IPS-NIHi7 (cell line): ENCODE data around the gene HTRA2.

ENCODE experiments used
- DNase-seq: peaks from one replicate; pipeline ENCODE4 v3.0.0; 2012; ENCODE audit warnings: mixed read lengths; ENCODE audit errors: extremely low spot score

Gene HTRA2

DNA sequence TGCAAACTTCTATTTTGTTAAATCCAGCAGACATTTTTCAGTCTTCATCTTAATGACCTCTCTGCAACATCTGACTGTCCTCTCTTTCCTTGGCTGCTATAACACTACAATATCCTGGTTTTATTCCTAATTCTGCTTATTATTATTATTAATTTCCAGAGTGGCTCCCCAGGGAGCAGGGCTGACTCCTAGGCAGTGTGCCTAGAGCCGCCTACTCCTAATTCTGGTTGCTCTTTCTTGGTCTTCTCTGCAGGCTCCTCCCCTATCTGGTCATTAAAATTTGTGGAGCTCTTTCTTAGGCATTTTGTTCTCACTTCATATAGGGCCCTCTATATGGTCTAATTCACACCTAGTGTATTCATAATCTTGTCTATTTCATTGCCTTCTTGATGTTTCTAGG is 13.2 kb downstream of the HTRA2 start:
- DNase-seq = no peak

DNA sequence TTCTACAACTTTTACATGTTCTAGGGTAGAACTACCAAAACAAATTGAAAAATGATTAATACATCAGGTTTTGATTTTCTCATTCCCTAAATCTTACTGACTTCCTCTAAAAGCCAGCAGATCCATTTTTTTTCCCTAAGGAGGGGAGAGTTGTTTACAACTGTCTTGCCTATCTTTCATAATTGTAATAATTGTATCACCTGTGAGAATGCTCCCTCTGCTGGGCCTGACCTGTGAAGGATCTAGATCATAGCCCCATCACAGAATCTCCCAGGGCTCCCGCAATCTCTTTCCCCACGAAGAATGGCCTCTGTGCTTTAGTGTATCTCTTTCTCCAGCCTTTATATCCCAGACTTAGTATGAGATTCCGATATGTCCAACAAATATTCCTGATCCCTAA is 14.9 kb downstream of the HTRA2 start:
- no peak for DNase-seq

DNA sequence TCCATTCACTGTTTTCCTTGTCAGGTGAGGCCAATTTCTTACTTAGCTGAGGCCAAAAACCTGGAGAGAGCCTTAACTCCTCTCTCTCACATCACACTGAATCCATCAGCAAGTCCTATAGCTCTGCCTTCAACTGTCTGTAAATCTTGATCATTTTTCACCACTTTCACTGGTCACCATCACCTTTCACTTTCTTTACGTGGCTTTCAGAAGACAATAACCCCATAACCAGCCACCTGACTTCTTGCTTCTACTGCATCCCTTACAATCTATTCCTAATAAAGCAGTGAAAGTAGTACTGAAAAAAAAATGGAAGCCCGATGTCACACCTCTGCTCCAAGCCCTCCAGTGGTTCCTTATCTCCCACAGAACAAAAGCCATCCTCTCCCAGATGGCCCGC is 16.3 kb downstream of the HTRA2 start:
- DNase-seq = no peak

DNA sequence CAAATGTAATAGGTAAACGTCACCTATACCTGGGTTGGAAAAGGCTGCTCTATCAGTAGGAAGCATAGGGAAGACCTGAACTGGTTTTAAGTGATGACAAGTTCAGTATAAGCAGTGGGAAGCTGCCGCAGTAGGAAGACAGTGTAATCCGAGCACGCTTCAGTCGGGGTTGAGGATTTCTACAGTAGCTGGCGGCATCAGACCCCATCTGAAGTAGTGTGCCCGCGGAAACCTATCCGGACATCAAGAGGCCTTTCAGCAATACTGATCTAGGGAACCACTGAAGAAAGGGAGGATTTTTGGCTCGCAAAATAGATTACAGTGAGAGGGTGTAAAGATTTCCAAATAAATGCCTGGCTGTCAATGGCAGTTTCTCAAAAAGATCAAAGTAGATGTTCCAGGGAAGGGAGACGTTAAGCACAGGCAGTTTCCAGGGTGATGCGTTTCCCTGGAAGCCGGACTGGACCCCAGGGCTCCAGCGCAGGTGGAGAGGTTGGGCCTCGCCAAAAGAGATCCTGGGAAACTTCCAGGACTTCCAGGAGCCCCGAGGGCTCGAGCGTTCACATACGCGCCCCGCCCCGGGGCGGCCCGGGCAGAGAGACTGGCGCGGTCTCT is 18.7 kb downstream of the HTRA2 start:
- DNase-seq = peak; percentile 44

DNA sequence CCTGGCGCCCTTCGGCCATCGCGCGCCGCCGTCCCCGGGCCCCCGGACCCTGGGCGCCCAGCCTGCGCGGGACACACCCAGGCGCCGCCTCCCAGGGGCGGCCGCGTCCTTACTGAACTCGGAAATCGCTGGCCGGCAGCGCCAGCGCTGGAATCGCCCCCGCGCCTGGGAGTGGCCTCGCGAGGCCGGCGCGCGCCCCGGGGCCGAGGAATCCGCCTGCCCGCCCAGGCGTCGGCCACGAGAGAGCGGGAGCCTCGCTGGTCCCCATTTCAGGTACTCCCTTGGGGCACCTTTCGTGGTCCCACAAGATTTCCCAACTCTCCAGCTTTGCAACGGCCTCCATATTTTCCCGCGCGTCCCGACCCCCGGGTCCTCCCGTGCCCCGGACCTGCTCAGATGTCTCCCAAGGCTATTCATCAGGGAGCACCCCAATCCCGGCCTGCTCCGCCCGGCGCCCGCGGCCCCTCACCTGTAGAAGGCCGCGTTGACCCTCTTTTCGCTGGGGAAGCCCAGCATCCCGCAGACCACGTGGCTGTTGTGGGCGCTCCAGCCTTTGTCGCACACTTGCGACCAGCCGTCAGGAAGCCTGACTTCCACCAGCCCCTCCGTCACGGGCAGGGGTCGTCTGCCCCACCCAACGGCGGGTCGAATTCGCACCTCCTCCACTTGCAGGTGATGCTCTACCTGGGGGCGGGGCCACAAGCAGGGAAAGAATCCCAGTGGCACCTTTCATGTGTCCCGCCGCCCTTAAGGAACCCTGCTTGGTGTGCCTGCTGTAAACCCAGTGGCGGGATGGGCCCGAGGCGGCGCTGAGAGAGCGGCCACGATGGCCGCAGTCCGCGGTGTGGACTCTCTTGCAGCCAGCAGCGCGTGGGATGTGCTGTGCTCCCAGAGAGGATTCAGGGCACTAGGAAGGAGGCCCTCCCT is 19.4 kb downstream of the HTRA2 start:
- DNase-seq = peak; percentile 78

DNA sequence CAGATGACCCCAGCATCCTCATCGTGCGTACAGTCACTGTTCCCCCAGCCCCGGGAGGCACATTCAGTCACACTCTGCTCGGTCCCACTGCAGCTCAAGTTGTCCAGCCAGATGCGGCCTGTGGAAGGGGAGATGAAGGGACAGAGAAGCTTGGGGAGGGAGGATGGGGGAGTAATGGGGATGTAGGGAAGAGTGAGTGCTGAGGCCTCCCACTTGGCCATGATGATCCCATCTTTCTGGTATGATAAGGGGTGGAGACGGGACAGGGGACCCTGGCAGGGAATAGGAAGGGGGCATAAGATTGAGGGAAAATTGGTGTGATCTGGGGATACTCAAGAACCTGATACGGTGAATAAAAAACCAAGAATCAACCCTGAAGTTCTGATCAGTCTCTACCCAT is 20.5 kb downstream of the HTRA2 start:
- DNase-seq = no peak

DNA sequence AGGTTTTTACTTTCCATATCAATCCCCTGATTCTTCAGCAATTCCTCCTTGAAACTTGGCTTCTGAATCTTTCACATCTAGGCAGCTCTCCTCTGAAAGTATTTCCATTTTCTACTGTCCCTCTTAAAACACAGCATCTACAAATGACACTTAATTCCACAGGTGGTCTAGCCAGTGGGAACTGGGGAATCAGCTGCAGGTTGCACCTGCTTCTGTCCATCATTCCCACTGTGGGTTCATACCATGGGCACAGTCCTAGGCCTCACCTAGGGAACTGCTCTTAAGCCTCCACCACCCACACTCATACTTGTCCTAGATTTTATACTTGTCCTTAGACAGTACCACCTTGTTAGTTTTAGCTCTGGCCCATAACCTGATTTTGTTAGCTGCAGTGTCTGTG is 21.8 kb downstream of the HTRA2 start:
- DNase-seq = no peak

DNA sequence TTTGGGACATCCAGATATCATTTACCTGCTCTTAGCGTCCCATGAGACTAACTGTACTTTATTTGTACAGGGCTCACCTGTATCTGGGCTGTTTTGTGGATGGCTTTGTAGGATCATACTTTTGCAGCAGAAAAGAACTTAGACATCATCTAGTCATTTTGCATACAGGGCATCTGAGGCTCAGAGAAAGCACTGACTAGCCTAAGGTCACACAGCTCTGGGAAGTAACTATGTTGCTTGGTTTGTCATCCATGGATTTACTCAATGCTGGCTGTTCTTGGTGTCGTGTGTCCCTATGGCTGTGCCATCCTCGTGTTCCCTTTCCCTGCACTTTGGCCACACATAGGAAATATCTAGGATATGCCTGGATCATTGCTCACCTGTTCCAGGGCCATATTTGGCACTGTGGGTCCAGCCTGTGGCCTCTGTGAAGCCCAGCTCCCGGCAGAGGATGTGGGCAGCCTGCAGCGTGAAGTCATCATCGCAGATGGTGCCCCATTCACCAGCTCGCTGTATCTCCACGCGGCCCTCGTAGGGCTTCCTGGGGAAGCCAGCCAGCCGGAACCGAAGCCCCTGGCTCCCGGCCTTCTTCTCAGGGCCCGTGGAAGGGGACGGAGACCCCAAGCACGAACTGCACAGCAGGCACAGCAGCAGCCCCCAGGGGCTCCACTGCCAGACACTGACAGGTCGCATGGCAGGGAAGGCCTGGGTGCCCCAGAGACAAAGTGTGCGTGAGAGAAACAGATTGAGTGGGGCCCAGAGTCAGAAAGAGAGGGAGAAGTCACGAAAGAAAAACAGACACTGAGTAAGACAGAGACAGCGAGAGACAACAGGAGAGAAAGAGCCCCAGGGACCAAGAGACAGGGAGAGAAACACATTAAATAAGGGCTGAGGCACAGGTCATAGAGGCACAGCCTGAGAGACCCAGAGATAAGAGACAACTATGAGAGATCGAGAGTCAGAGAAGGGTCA is 22.5 kb downstream of the HTRA2 start:
- DNase-seq = no peak

DNA sequence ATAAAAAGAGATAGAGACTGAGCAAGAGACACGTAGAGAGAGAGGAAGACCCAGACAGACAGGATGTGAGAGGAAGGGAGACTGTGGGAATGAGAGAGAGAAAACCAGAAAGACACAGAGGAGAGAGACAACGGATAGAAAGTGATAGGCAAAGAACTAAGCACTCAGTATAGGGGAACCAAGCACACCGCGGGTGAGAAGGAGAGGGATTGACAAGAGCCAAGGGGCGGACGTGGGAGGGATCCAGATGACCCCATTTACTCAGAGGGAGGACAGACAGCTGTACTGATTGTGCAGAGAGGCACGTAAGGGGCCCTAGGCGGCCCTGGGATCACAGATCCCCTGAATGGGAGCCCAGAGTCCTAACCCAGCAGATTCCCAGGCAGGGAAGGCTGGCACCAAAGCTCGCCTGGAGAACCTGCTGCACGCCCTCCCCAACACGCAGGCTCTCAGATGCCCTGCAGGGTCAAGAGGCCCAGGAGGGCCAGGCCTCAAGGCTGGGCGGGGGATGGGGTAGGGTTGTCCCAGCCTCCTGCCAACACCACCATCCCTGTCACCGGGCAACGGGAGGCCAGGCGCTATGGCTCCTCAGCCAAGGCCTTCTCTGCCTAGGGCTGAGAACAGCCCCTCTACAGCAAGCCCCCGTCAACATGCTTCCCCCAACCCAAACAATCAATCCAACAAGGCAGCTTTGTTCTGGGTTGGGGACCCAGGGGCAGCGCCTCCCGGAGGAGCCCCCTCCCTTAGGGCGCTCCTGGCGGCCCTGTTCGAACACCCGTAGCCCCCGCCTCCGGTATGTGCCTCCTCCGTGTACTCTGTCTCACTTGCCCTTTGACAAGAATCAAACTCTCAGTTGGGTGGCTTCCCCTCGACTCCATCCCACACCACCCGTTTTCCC is 23.4 kb downstream of the HTRA2 start:
- DNase-seq = peak; percentile 32

DNA sequence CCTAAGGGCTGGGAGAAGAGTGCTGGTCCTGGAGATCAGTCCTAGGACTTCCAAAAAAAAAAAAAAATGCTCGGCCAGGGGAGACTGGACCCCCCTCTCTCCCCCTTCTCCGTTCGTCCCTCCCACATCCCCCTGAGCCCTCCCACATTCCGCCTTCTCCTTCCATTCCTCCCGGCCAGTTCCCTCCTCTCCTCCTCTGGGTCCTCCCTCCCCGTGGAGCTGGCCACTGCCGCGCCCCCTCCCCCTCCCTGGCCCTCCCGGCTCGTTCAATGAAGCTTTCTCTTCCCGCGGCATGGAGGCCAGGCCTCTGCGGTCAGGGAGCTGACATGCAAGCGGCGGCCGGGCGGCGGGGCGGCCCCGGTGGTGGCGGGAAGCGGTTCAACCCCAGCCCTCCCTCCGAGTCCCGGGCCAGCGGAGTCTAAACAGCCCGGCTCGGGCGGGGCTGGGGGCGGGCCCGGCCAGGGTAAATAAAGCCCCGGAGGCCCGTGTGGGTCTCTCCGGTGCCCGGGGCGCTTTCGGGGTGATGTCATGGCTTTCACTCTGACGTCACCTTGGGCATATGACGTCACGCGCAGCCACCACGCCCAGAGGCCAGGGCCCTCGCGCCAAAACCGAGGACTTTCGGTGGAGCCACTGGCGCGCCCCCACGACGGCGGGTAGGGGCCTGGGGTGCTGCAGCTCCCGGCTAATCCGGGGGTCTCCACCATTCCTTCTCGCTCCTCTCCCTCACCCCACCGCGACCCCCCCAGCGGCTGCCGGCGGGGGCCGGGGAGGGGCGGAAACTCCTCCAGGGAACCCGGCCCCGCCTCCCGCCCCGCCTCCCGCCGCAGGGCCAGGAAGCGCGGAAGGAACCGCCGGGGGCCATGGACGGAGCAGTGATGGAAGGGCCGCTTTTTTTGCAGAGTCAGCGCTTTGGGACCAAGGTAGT is 24.4 kb downstream of the HTRA2 start, which contains the start of the genes DOK1 and LOXL3:
TSS of gene DOK1 (plus strand) at position 829 of the 928 bp plus-strand sequence. CDS start at position 864, 35 bp downstream.
TSS of gene LOXL3 (minus strand) at position 51 of the 928 bp plus-strand sequence. CDS start 1,308 bp downstream, outside the sequence.
- peak; percentile 92 for DNase-seq

DNA sequence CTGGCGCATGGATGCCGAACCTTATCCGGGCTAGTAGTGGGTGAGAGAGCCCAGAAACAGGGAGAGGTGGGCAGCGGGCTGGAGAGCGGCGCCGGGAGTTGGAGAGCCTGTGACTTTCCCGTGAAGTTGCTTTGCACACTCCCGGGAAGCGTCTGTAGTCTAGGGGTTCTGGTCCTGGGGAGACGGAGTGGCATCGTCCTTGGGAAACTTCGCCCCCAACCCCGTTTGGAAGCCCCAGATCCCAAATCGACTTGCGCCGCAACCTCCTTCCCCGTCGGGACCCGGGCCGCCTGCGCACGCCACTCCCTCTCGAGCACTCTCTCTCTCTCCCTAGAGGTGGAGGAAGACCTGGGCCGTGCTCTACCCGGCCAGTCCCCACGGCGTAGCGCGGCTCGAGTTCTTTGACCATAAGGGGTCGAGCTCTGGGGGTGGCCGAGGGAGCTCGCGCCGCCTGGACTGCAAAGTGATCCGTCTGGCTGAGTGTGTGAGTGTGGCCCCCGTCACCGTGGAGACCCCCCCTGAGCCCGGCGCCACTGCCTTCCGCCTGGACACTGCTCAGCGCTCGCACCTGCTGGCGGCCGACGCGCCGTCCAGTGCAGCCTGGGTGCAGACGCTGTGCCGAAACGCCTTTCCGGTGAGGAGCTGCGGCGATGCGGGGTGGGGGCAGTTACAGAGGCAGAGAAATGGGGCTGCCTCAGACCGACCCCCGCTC is 25.2 kb downstream of the HTRA2 start:
- DNase-seq = peak; percentile 64

DNA sequence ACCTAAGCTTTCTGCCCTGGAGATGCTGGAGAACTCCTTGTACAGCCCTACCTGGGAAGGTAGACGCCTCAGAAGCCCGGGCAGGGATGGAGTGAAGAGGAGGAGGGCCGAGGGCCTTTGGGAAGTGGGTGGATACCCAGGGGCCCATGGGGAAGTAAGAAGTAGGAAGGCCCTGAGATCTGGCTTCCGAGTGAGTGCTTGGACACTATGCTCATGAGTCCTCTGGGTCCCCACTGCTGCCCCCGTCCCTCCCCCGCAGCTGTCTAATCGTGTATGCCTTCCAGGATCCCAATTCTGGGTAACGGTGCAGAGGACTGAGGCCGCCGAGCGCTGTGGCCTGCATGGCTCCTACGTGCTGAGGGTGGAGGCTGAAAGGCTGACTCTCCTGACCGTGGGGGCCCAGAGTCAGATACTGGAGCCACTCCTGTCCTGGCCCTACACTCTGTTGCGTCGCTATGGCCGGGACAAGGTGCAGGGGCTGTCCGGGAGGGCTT is 25.9 kb downstream of the HTRA2 start:
- DNase-seq = no peak

DNA sequence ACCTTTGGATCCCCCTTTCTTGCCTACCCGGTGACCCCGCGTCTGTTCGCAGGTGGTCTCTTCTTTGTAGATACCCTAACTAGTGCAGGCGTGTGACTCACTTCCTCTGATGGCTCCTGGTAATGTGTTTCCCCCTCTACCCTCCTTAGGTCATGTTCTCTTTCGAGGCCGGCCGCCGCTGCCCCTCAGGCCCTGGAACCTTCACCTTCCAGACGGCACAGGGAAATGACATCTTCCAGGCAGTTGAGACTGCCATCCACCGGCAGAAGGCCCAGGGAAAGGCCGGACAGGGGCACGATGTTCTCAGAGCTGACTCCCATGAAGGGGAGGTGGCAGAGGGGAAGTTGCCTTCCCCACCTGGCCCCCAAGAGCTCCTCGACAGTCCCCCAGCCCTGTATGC is 26.4 kb downstream of the HTRA2 start:
- no peak for DNase-seq

DNA sequence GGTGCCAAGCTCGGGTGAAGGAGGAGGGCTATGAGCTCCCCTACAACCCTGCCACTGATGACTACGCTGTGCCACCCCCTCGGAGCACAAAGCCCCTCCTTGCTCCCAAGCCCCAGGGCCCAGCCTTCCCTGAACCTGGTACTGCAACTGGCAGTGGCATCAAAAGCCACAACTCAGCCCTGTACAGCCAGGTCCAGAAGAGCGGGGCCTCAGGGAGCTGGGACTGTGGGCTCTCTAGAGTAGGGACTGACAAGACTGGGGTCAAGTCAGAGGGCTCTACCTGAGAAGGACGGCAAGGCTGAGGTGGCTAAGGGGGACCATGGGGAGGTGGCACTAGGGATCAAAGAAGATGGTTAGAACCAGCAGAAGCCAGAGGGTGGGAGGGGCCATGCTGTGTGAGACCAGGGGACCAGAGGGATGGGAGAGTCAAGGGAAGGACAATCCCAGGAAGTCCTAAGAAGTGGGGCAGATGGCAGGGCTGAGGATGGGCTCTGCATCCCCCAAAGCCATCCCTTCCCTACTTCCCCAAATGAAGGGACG is 27.2 kb downstream of the HTRA2 start:
- no peak for DNase-seq

DNA sequence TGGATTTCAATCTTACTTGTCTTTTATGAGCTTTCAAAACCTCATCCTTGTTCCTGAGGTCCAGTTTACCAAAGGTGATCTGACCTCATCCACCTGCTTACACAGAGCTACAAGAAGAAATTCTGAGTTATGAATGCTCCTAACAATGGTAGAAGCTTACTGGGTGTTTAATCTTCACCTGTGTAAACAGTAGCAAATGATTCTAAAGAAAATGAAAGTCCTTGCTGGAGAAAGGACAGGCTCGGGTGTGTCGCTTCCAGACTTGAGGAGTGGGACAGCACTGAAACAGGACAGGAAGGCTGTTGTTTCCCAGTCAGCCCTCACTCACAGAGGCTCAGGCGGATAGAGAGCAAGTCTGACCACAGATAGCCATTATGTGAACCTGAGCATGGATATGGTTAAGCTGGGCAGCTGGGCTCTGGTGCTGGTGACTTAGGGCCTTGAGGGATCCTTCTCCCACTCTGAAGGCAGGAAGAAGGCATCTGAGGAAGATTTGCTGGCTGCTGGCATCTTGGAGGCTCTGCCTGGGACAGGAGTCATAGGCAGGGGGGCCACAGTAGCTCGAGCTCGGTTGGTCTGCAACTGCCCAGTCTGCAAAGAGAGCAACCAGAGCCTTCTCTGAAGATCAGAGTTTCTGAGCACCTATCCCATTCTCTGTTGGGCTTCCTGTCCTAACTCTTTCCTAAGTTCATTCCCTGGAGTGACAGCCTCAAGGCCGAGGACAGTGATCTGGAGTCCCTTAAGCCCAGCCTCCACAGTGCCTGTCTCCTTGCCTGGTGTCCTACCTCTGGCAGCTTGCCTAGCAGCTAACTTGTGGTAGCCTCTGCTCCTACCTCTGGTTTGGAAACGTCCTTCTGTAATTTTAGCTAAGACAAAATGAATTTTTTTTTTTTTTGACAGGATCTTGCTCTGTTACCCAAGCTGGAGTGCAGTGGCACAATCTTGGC is 28.8 kb downstream of the HTRA2 start:
- DNase-seq = no peak

DNA sequence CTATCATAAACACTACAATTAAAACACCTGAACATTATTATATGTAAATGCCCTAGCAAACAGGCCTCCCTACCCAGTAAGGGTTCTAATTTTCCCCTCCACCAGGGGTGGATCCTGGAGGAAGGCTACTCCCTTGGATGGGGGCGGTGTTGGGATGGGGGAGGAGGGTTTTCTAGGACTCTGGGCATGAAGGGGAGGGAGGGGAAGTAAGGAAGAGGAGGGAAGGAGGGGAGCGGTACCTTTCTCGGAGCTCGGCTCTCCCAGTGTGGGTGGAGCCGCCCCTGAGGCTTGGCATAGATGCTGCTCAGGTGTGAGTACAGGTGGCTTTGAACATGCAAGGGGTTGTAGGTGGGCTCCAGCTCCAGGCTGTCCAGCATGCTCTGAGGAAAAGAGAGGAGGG is 30.2 kb downstream of the HTRA2 start:
- peak; percentile 45 for DNase-seq

DNA sequence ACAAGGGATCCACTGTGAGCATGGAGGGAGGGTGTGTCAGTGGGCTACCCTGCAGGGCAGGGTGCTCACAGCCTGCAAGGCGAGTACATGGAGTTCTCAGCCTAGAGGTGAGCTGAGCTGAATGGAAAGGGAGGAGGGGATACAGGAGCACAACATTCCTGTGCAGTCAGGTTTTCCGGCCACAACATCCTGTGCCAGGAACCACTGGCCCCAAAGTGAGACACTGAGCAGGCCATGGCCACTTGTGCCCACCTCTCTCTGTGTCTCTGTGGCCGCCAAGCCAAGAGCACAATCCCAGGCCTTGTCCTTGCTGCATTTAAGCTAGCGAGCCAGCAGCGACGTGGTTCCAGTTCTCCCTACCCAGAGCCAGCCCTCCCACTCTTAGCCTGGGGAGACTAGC is 30.9 kb downstream of the HTRA2 start:
- DNase-seq = no peak
